ENCODE results near the gene KLHL29. TPM values are rescaled to one million over a fixed set of nuclear protein-coding genes. Genes with fewer than 3 reads are reported as not detected.
A peak's percentile ranks its signal among the peaks of the same experiment; 100 is the strongest.

KLHL29 gene
- total RNA-seq, 1 experiment from 2014 or later: 3.4 TPM

DNA sequence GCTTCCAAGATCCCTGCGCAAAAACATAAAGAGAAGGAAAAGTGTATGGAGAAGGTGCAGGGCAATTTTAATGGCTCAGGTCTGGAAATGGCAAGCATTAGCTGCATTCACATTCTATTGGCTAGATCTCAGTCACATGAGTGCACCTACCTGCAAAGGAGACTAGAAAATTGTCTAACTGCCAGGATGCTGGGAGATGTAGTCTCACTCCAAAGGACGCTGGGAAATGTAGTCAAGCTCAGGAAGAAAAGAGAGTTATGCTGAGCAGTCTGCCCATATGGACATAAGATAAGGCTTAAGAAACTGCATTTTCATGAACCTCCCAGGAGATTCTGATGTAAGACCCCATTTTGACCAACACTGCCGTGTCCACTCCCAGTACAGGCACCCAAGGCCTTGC is 9.5 kb upstream of the KLHL29 start:
- H3K79me2 ChIP-seq (ENCODE audit: low read depth): no peaks in the 10 kb centered on the region
- BruUV-seq (replicated peaks): no TSS peak
- ChIA-PET CTCF (no interaction called here), POLR2A (ENCODE audit: unreplicated experiment) (no interaction called here)
- H3K4me3 ChIP-seq: no peak overlapping the region
- DNase-seq: peak in 1 of 2 experiments; percentile 61
- H3K4me2 ChIP-seq: peak overlapping the region; percentile 41
- 0 out of 2 replicates have a peak, but pooled peaks cover 3% of the 10 kb centered on the region for H3F3A ChIP-seq (ENCODE audit: insufficient read depth, low read depth)
- no peaks in the 10 kb centered on the region for H3K9me2 ChIP-seq (ENCODE audit: insufficient read depth)
- intact Hi-C loops (cut with micrococcal nuclease; ENCODE audit: unreplicated experiment): no loop called here
- H3K4me1 ChIP-seq (replicated peaks; ENCODE audit: insufficient read depth): peaks cover 24% of the 10 kb centered on the region
- TF ChIP-seq EZH2 (IDR thresholded peaks at IDR 0.05; ENCODE audit: low read depth) (no peak), CTCF (conservative IDR thresholded peaks at IDR 0.05) (no peak)
- no peaks in the 10 kb centered on the region for H3K9me3 ChIP-seq (ENCODE audit: insufficient read depth, low read depth)
- peak overlapping the region; percentile 22; the same call in 1 of the 2 replicates for H2AFZ ChIP-seq
- no peaks in the 10 kb centered on the region for H3K36me3 ChIP-seq (ENCODE audit: low read depth)
- no peaks in the 10 kb centered on the region for H4K20me1 ChIP-seq (ENCODE audit: insufficient read depth)
- no peaks in the 10 kb centered on the region for H3K27me3 ChIP-seq (ENCODE audit: insufficient read depth, low read depth)
- no peak overlapping the region for H3K27ac ChIP-seq

- no peaks in the 10 kb centered on the region for H3K36me3 ChIP-seq (ENCODE audit: low read depth)
- TF ChIP-seq CTCF (conservative IDR thresholded peaks at IDR 0.05) (no peak), EZH2 (IDR thresholded peaks at IDR 0.05; ENCODE audit: low read depth) (no peak)
- peaks cover 26% of the 10 kb centered on the region for H3K4me1 ChIP-seq (replicated peaks; ENCODE audit: insufficient read depth)
- no peaks in the 10 kb centered on the region for H3K9me2 ChIP-seq (ENCODE audit: insufficient read depth)
- H3F3A ChIP-seq (ENCODE audit: insufficient read depth, low read depth): 0 out of 2 replicates have a peak, but pooled peaks cover 8% of the 10 kb centered on the region
- no peaks in the 10 kb centered on the region for H4K20me1 ChIP-seq (ENCODE audit: insufficient read depth)
- ChIA-PET CTCF (no interaction called here), POLR2A (ENCODE audit: unreplicated experiment) (no interaction called here)
- H3K4me3 ChIP-seq: no peak overlapping the region
- no TSS peak for BruUV-seq (replicated peaks)
- intact Hi-C loops (cut with micrococcal nuclease; ENCODE audit: unreplicated experiment): no loop called here
- no peak overlapping the region for H2AFZ ChIP-seq
- no peaks in the 10 kb centered on the region for H3K79me2 ChIP-seq (ENCODE audit: low read depth)
- no peak overlapping the region for H3K27ac ChIP-seq
- H3K4me2 ChIP-seq: no peak overlapping the region
- DNase-seq: no peak
- H3K9me3 ChIP-seq (ENCODE audit: insufficient read depth, low read depth): no peaks in the 10 kb centered on the region
- H3K27me3 ChIP-seq (ENCODE audit: insufficient read depth, low read depth): no peaks in the 10 kb centered on the region
Observed at GRCh38 chr2:23376075-23376474, 8.9 kb upstream of the KLHL29 start.

DNA sequence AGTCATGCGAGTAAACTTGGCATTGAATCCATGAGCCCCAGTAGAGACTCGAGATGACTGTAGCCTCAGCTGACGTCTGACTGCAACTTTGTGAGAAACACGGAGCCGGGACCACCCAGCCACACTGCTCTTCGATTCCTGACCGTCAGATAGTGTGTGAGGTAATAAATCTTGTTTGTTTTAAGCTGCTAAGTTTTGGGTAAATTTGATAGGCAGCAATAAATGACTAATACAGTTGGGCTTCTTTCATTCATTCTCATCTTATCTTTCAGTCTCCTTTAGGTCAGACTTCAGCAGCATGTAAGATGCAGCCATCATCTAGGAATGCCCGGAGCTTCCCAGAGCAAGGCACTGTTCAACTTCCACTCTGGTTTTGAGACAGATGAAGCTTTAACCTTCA is 8.0 kb upstream of the KLHL29 start:
- no peak overlapping the region for H3K27ac ChIP-seq
- no peak overlapping the region for H3K4me3 ChIP-seq
- no peak for DNase-seq
- H3K79me2 ChIP-seq (ENCODE audit: low read depth): no peaks in the 10 kb centered on the region
- no peaks in the 10 kb centered on the region for H3K27me3 ChIP-seq (ENCODE audit: insufficient read depth, low read depth)
- no peaks in the 10 kb centered on the region for H4K20me1 ChIP-seq (ENCODE audit: insufficient read depth)
- no TSS peak for BruUV-seq (replicated peaks)
- H3K4me2 ChIP-seq: no peak overlapping the region
- H3F3A ChIP-seq (ENCODE audit: insufficient read depth, low read depth): peaks cover 15% of the 10 kb centered on the region
- no peak overlapping the region for H2AFZ ChIP-seq
- H3K9me3 ChIP-seq (ENCODE audit: insufficient read depth, low read depth): no peaks in the 10 kb centered on the region
- POLR2A ChIA-PET (ENCODE audit: unreplicated experiment): no interaction called here
- H3K4me1 ChIP-seq (replicated peaks; ENCODE audit: insufficient read depth): peaks cover 34% of the 10 kb centered on the region
- intact Hi-C loops (cut with micrococcal nuclease; ENCODE audit: unreplicated experiment): no loop called here
- no peaks in the 10 kb centered on the region for H3K9me2 ChIP-seq (ENCODE audit: insufficient read depth)
- CTCF ChIA-PET: no interaction called here
- TF ChIP-seq EZH2 (IDR thresholded peaks at IDR 0.05; ENCODE audit: low read depth) (no peak), CTCF (conservative IDR thresholded peaks at IDR 0.05) (no peak)
- H3K36me3 ChIP-seq (ENCODE audit: low read depth): no peaks in the 10 kb centered on the region
